GM23338 (cell line): Measurements from ENCODE around the gene DHX29. TPM values are rescaled to one million over a fixed set of nuclear protein-coding genes. Genes with fewer than 3 reads are reported as not detected.

ENCODE experiments used
- ATAC-seq: fragments of 200-7000 bp; cut with Tn5 transposase; 3 replicates; pipeline ENCODE4 v1.9.1; 2020
- DNase-seq: peaks from one replicate; pipeline ENCODE4 v3.0.0-alpha.2; 2015; ENCODE audit warnings: low spot score
- H2AFZ ChIP-seq: fragments of 200-600 bp; sonication (generic); 2 replicates; pipeline ENCODE4 v1.8.0; 2016; ENCODE audit warnings: antibody characterized with exemption, mild to moderate bottlenecking, moderate library complexity
- H3F3A ChIP-seq: fragments of 200-600 bp; sonication (generic); replicated peaks from 2 replicates; pipeline ENCODE4 v1.8.0; 2017; ENCODE audit warnings: antibody characterized with exemption, mixed run types, low read depth
- H3K27ac ChIP-seq: fragments of 200-600 bp; sonication (generic); 2 replicates; pipeline ENCODE4 v1.6.1; 2016; ENCODE audit warnings: low read depth
- H3K27me3 ChIP-seq: fragments of 200-600 bp; sonication (generic); 2 replicates; pipeline ENCODE4 v1.8.0; 2016; ENCODE audit warnings: mild to moderate bottlenecking, mixed run types, moderate library complexity; ENCODE audit not compliant: insufficient read depth
- H3K36me3 ChIP-seq: fragments of 200-600 bp; sonication (generic); 2 replicates; pipeline ENCODE4 v1.8.0; 2016; ENCODE audit warnings: mild to moderate bottlenecking; ENCODE audit not compliant: insufficient read depth
- H3K4me1 ChIP-seq: fragments of 200-600 bp; sonication (generic); 2 replicates; pipeline ENCODE4 v1.8.0; 2016; ENCODE audit warnings: mild to moderate bottlenecking, moderate library complexity; ENCODE audit not compliant: insufficient read depth
- H3K4me2 ChIP-seq: fragments of 200-600 bp; sonication (generic); 2 replicates; pipeline ENCODE4 v1.7.1; 2017; ENCODE audit warnings: mixed run types
- H3K4me3 ChIP-seq: fragments of 200-600 bp; sonication (generic); 2 replicates; pipeline ENCODE4 v1.6.1; 2016; ENCODE audit warnings: mixed run types
- H3K79me2 ChIP-seq: fragments of 200-600 bp; sonication (generic); replicated peaks from 2 replicates; pipeline ENCODE4 v1.8.0; 2017; ENCODE audit warnings: mild to moderate bottlenecking; ENCODE audit not compliant: insufficient read depth
- H3K9me2 ChIP-seq: fragments of 200-600 bp; sonication (generic); 2 replicates; pipeline ENCODE4 v1.8.0; 2017; ENCODE audit not compliant: insufficient read depth
- H4K20me1 ChIP-seq: fragments of 200-600 bp; sonication (generic); replicated peaks from 2 replicates; pipeline ENCODE4 v1.8.0; 2017; ENCODE audit warnings: mild to moderate bottlenecking; ENCODE audit not compliant: insufficient read depth
- H3K27ac Mint-ChIP-seq: 2 replicates; pipeline ENCODE4 v1.8.0; 2020; ENCODE audit warnings: inconsistent platforms, mild to moderate bottlenecking, moderate library complexity, mixed read lengths
- H3K27me3 Mint-ChIP-seq: 3 replicates; pipeline ENCODE4 v1.8.0; 2022; ENCODE audit warnings: low read depth, mild to moderate bottlenecking, moderate library complexity, mixed read lengths, inconsistent platforms; ENCODE audit not compliant: insufficient read depth, poor library complexity
- H3K36me3 Mint-ChIP-seq: 3 replicates; pipeline ENCODE4 v1.8.0; 2021; ENCODE audit warnings: low read depth, mild to moderate bottlenecking, inconsistent platforms, moderate library complexity, mixed read lengths
- H3K4me1 Mint-ChIP-seq: 3 replicates; pipeline ENCODE4 v1.8.0; 2020; ENCODE audit warnings: mild to moderate bottlenecking, inconsistent platforms, mixed read lengths
- H3K4me3 Mint-ChIP-seq: 3 replicates; pipeline ENCODE4 v1.8.0; 2021; ENCODE audit warnings: moderate library complexity, mild to moderate bottlenecking, inconsistent platforms, mixed read lengths
- H3K9me3 Mint-ChIP-seq: 3 replicates; pipeline ENCODE4 v1.8.0; 2020; ENCODE audit warnings: moderate library complexity, mild to moderate bottlenecking, inconsistent platforms, mixed read lengths
- CREB1 ChIP-seq: fragments of 250-450 bp; sonication (Bioruptor Pico); IDR thresholded peaks from 2 replicates; pipeline ENCODE4 v1.5.0; 2020; ENCODE audit warnings: low read depth, mild to moderate bottlenecking, moderate library complexity
- EZH2 ChIP-seq: fragments of 200-600 bp; sonication (generic); IDR thresholded peaks from one replicate; pipeline ENCODE4 v1.8.0; 2017; ENCODE audit warnings: antibody characterized with exemption, mild to moderate bottlenecking, low read depth; ENCODE audit not compliant: unreplicated experiment
- EZH2phosphoT487 ChIP-seq: fragments of 200-600 bp; sonication (generic); IDR thresholded peaks from one replicate; pipeline ENCODE4 v1.8.1; 2018; ENCODE audit warnings: antibody characterized with exemption; ENCODE audit not compliant: unreplicated experiment
- JUNB ChIP-seq: IDR thresholded peaks from one replicate; pipeline ENCODE4 v1.6.1; 2016; ENCODE audit warnings: antibody characterized with exemption; ENCODE audit not compliant: unreplicated experiment
- STAT1 ChIP-seq: IDR thresholded peaks from one replicate; pipeline ENCODE4 v1.6.1; 2016; ENCODE audit warnings: antibody characterized with exemption; ENCODE audit not compliant: unreplicated experiment
- ZNF331 ChIP-seq: fragments of 250-450 bp; sonication (Bioruptor Pico); IDR thresholded peaks from 2 replicates; pipeline ENCODE4 v1.5.0; 2020; ENCODE audit warnings: low read depth, mild to moderate bottlenecking, moderate library complexity
- ZNF462 ChIP-seq: fragments of 250-450 bp; sonication (Bioruptor Pico); IDR thresholded peaks from 2 replicates; pipeline ENCODE4 v1.5.0; 2020; ENCODE audit warnings: mild to moderate bottlenecking, moderate library complexity
- polyA plus RNA-seq: library from polyadenylated mRNA; unstranded; fragments of >200 nt; fragmentation: Nextera tagmentation; extraction: Ambion mirVana; gene quantifications from 2 replicates; pipeline ENCODE4 v1.2.1, GENCODE V29; 2016
- total RNA-seq: library from RNA; depleted of rRNA; stranded (reverse); fragments of >200 nt; shearing (Covaris generic); gene quantifications from 2 replicates; pipeline ENCODE4 v1.2.3, GENCODE V29; 2014
- TF ChIP-seq, protein P1 (sequence below): IDR thresholded peaks from 2 replicates; pipeline ENCODE4 v1.6.1; 2016; ENCODE audit warnings: antibody characterized with exemption

The DHX29 gene
- total and polyA plus RNA-seq, 2 experiments from 2014 or later = 34.6 to 137 TPM

GRCh38 chr5:55232985-55233928 is 74.2 kb downstream of the DHX29 start, which contains the start of gene CCNO (continued):
- TF ChIP-seq, protein P1, sequence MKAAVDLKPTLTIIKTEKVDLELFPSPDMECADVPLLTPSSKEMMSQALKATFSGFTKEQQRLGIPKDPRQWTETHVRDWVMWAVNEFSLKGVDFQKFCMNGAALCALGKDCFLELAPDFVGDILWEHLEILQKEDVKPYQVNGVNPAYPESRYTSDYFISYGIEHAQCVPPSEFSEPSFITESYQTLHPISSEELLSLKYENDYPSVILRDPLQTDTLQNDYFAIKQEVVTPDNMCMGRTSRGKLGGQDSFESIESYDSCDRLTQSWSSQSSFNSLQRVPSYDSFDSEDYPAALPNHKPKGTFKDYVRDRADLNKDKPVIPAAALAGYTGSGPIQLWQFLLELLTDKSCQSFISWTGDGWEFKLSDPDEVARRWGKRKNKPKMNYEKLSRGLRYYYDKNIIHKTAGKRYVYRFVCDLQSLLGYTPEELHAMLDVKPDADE = no peak
- TF ChIP-seq CREB1 (CRISPR knock-in tag) (peak; percentile 48; the same call in 1 of the 2 replicates), JUNB (no peak), EZH2phosphoT487 (peak; percentile 55)

DNA sequence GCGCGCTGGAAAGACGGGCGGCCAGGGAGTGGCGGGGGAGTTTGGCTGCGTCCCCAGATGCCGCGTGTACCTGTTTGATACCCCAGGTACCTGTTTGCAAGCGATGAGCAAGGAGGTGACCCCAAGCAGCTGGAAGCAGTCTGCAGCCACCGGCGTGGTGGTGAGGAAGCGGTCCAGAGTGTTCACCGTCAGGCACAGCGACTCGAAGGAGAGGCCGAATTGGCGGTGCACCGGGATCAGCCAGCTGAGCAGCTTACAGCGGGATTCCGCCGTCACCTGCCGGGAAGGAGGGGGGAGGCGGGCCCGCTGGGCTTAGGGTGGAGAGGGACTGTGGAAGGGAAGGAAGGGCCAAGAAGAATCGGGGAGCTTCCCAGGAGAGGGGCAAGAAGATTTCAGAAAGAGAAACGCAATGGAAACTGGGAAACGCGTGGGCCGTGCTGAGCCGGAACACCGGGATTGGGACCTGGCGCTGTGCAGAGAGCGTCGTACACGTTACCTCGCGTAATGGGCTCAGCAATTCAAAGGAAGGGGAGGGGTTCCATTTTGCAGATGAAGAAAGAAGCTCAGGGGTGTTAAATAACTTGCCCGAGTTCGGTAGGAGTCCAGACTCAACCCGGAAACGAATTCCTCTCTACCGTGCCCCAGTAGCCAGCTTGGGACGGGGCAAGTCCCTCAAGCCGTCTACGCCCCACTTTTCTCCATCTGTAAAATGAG is 75.1 kb downstream of the DHX29 start:
- TF ChIP-seq CREB1 (CRISPR knock-in tag) = 0 out of 2 replicates have a peak, but pooled peaks have one; percentile 14
- no peak for TF ChIP-seq STAT1
- peak; percentile 69 for TF ChIP-seq EZH2
- peak; percentile 92 for TF ChIP-seq EZH2phosphoT487
- TF ChIP-seq ZNF331 (CRISPR knock-in tag) = no peak
- TF ChIP-seq, protein P1 = no peak
- no peak for TF ChIP-seq JUNB
- Mint-ChIP-seq H3K4me1 (peaks cover 27% of the 10 kb centered on the region), H3K4me3 (peak overlapping the region; percentile 88), H3K9me3 (peaks cover 5% of the 10 kb centered on the region), H3K27me3 (peaks cover 95% of the 10 kb centered on the region), H3K27ac (no peak overlapping the region), H3K36me3 (peaks cover 3% of the 10 kb centered on the region; the same call in 1 of the 3 replicates)
- ATAC-seq = peak; percentile 18
- peaks cover 38% of the 10 kb centered on the region for H4K20me1 ChIP-seq
- H3F3A ChIP-seq = peaks cover 30% of the 10 kb centered on the region
- H3K36me3 ChIP-seq = no peaks in the 10 kb centered on the region; the same call in 1 of the 2 replicates
- peak overlapping the region; percentile 95 for H3K4me2 ChIP-seq
- H3K79me2 ChIP-seq = no peaks in the 10 kb centered on the region
- DNase-seq = peak; percentile 69
- peak overlapping the region; percentile 74 for H3K4me3 ChIP-seq
- H3K27me3 ChIP-seq = peaks cover 100% of the 10 kb centered on the region
- H3K4me1 ChIP-seq = peaks cover 34% of the 10 kb centered on the region
- H2AFZ ChIP-seq = peak overlapping the region; percentile 98
- H3K9me2 ChIP-seq = no peaks in the 10 kb centered on the region
- no peak overlapping the region for H3K27ac ChIP-seq

- peaks cover 34% of the 10 kb centered on the region for H3K4me1 ChIP-seq
- no peaks in the 10 kb centered on the region for H3K79me2 ChIP-seq
- peak overlapping the region; percentile 74 for H3K4me3 ChIP-seq
- no peaks in the 10 kb centered on the region for H3K9me2 ChIP-seq
- peak overlapping the region; percentile 98 for H2AFZ ChIP-seq
- H3F3A ChIP-seq = peaks cover 30% of the 10 kb centered on the region
- no peaks in the 10 kb centered on the region; the same call in 1 of the 2 replicates for H3K36me3 ChIP-seq
- peak overlapping the region; percentile 95 for H3K4me2 ChIP-seq
- peaks cover 97% of the 10 kb centered on the region for H3K27me3 Mint-ChIP-seq
- H3K36me3 Mint-ChIP-seq = peaks cover 3% of the 10 kb centered on the region; the same call in 1 of the 3 replicates
- peaks cover 100% of the 10 kb centered on the region for H3K27me3 ChIP-seq
- no peak overlapping the region for H3K27ac ChIP-seq
- peaks cover 38% of the 10 kb centered on the region for H4K20me1 ChIP-seq
- no peak for DNase-seq
- ATAC-seq = no peak
- peak overlapping the region; percentile 88 for H3K4me3 Mint-ChIP-seq
- H3K27ac Mint-ChIP-seq = no peak overlapping the region
- H3K9me3 Mint-ChIP-seq = peaks cover 5% of the 10 kb centered on the region
- peaks cover 27% of the 10 kb centered on the region for H3K4me1 Mint-ChIP-seq
- TF ChIP-seq JUNB (no peak), ZNF462 (CRISPR knock-in tag) (no peak)
Measured at GRCh38 chr5:55231919-55232270, 75.6 kb downstream of the DHX29 start.
